HG03108 (cell line): ENCODE data around the gene ARHGDIB.

ENCODE experiments used
- ATAC-seq: cut with Tn5 transposase; IDR thresholded peaks from one replicate; pipeline ENCODE4 v1.9.1; 2021; ENCODE audit warnings: moderate library complexity; ENCODE audit not compliant: unreplicated experiment

Gene ARHGDIB

DNA sequence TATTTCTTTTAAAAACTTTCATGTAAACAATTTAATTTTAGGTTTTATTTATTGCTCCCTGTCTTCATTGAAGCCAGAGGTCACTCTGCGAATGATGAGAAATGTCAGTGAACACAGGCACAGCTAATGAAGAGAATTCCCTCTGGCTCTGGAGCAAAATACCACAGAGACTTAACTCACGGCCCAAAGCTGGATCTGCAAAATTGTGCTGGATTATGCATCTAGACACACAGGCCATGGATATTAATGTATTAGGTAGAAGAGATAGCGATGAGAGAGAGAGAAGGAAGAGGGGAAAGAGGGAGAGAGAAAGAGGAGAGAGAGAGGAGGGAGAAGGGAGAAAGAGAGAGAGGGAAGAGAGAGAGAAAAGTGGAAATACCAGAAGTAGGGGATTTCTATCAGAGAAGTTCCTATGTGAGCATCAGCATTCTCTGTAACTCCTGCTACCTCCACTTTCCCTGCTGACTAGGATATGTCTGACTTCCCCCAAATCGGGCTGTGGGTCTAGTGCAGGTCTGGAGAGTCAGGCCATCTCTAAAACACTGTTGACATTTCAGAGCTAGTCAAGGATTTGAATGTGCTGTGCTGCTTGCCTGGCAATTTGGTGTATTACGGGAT is 3.7 kb downstream of the ARHGDIB start:
- no peak for ATAC-seq

DNA sequence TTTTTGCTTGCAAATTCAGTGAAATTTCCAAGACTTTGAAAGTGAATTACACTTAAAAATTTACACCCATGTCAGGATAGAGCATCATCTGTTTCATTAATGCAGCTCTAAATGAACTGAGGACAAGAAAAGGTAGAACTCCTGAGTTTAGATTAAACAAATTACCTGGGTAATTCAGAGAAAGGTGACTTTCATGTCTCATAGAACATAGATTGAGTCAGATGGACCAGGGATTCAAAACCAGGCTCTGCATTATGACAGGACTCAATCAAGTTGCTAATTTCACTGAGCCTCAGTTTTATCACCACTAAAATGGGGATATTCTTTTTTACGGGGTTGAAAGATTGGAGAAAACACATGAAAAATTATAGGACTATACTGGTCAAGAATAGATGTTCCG is 4.5 kb downstream of the ARHGDIB start:
- no peak for ATAC-seq

DNA sequence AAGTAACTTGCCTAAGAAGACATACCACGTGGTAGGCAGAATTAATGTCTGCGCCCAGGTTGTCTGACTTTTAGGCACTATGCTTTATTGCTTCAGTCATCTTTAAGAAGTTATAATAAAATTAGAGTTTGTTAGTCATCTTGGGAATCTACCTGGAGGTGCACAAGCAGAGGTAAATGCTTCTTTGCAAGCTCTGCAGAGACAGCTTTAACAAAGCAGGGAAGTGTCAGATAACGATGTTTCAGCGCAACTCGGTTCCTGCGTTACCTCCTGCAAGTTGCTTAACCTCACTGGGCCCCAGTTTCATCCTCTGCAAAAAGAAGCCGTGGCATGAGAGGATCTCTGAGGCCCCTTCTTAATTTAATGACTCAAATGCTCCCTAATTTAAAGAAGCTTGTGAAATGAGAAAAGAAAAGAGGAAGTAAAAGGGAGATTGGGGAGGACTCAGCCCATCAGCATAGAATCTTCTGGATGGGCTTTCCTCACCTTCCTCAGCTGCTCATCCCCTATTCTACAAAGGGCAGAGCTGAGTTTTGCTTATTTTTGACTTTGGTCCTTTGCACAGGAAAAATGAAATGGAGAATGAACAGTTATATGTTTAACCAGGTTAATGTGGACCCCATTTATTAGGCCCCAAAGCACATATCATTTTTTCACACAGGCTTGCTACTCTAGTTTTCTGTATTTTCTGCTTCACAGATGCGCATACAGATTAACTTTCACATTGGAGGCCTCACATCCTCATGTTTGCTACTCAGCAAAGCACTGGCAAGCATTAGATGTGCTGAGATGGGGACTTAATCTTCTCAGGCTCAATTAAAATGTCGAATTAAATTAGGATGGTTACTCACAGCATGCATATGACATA is 5.1 kb downstream of the ARHGDIB start:
- peak; percentile 29 for ATAC-seq

DNA sequence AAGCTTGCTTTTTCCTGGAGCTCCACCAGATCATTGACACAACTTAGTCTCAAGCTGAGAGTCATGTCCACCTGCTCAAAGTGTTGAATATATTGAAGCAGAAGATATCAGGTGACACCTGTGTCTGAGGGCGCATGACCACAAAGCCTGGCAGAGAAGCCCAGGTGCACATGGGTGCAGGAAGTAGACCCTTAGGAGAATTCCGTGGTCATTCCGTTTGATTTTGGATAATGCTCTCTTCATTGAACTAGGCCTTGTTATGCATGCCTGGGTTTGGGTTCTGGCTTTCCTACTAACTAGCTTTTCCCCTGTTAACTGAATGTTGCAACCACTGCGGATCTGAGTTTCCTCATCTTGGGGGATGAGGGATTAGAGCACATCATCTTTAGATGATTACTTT is 7.1 kb downstream of the ARHGDIB start:
- ATAC-seq, result no peak

DNA sequence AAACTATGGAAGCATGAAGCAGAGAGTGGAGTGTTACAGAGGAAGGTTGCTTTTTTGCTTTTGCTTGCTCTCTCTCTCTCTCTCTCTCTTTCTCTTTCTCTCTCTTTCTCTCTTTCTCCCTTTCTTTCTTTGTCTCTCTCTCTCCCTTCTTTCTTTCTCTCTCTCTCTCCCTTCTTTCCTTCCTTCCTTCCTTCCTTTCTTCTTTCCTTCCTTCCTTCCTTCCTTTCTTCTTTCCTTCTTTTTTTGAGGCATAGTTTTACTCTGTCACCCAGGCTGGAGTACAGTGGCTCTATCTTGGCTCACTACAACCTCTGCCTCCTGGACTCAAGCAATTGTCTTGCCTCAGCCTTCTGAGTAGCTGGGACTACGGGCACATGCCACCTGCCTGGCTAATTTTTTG is 7.6 kb downstream of the ARHGDIB start:
- ATAC-seq, result no peak

DNA sequence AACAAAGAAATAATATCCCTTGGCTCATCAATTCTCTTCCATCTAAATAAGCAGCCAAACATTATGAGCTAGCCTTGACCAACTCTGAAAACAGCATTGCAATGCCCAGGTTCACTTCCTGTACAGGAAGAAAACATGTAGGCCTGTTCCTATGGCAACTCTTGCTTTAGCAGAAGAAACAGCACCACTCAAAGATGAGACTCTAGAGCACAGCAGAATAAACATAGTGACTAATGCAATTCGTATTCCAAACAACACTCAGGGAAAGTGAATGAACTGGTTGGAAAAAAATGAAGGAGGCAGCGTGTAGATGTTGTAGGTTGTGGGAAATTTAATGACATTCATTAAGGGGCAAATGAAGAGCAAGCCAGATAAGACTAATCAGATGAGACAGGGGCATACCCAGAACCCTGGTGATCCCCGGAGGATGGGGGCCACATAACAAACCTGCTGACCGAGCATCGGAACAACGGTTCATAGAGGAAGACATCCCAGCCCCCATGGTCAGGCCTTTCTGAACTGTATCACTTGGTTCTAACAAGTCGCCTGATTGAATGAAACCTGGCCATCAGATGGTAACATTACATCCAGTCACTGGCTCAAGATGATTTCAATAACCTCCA is 9.0 kb downstream of the ARHGDIB start:
- ATAC-seq, result peak; percentile 55

DNA sequence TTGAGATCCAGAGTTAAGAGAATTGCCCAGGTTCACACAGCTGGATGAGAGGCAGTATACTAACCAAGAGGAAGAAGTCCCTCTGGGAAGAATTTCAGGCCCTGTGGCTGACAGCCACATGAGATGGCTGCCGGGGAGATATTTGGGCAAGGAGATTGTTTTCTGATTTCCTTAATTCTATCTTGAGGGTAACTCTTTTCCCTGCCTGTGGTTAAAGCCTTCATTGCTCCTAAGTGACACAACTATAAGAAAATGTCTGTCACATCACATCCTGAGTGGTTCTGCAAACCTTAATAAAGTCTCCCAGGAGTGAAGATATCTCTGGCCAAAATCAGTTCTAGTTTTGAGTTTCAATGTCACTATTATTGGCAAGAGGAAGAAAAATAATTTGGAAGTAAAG is 9.6 kb downstream of the ARHGDIB start:
- no peak for ATAC-seq

DNA sequence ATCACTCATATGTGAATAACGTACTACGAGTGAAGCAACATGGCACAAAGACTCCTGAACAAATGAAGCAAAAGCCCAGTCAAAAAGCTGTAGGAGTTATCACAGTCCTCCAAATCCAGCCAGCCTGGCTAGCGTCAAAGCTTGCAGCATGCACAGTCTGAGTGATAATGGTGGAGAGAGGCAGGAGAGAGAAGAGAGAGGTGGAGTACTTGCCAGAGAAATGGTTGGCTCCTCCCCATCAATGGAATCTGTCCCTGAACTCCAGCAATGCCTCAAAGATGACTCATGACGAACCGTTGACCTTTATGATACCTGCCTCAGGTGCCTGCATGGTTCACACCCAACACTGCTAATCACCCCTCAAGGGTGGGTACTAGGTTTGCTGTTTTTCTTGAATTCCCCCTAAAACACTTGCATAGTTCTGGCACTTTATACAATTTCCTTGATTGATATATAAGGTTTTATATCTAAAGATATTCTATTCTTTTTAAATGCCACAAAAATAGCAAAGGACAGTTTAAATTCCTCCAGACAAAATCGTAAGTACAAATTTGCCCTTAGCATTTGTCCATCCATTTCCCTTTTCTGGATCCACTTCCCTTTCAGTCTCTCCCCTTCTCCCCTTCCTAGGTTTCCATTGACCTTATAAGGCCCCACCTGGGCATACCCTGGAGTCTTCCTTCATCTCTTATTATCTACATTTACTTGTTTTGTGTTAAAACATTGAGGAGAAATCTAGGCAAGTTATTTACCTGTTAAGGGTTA is 10.2 kb downstream of the ARHGDIB start:
- no peak for ATAC-seq

DNA sequence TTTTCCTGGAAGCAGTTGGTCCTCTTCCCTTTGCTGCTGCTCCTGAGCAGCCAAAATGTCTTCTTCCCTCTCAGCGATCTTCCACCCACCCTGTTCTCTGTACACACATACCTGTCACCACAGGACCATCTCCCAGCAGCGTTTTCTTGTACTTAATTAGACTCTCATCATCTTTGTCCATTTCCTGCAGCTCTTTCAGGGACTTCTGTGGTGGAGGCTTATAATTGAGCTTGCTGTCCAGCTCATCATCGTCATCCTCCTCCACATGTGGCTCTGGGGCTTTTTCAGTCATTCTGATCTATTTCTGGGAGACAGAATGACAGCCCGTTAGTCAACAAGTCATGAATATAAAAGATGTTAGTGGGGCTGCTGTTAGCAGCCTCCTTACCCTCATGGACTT is 11.0 kb downstream of the ARHGDIB start:
- no peak for ATAC-seq

DNA sequence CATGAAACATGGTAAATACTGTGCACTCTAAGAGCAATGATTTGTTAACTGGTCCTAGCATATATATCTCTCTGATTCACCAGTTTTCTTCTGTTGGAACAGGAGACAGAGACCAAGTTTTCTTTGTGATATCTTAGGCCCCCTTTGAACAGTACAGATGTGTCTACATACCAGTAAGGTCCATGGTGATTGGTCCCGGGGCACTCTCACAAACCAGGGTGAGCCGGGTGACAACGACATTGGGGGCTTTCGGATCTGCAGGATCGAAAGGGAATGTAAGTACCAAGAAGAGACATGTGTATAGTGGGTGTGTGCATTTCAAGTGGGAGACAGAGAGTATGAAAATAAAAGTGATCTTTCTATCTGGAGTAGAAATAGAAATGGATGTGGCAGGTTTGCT is 11.8 kb downstream of the ARHGDIB start:
- no peak for ATAC-seq

DNA sequence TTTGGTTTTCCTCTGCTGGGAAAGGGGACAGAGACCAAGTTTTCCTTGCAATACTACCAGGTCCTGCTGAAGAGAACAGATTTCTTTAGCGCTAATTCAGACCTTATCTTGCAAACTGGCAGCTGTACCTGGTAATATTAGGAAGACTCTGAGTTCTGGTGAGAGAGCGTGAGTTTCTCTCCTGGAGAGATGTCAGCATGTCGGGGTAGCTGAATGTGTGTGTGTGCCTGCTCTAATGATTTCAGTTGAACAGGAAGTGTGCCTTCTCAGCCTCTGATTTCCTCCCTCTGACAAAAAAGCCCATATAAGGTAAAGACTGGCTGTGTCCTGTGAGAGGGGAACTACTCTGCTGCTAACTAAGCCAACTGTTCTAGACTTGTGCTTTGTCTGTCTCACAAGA is 12.7 kb downstream of the ARHGDIB start:
- peak; percentile 90 for ATAC-seq

DNA sequence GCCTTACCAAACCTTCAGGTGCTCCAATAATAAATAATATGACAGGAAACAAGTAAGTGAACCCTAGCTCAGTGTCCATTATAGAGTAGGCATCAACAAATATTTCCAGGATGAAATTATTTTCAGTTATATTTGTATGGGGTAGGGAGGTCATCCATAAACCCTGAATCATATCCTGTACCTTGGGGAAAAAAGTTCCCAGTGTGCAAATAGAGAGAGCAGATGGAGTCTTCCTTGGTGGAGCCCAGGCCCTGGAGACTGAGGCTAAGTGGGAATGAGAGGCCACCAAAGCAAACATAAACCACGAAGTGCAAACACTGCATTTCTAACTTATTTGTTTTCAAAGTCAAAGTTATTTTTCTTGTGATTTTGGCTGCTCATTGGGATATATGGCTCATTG is 14.5 kb downstream of the ARHGDIB start:
- ATAC-seq, result no peak

DNA sequence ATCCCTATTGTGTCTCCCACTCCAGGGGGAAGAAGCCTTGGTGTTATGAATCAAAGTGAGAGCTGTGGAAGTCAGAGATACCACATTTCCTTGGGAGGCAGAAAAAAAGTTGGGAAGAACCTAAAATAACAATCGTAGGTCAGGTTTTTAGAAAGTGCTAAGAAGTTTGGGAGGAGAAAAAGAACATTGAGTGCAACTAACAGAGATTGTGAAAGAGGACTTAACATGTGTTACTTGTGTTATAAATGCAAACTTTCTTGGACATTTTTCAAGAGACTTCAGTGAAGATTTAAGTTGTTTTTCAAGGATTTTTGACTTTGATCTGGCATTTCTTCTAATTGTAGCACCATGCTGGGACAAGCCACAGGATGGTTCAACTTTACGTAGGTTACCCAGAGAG is 15.2 kb downstream of the ARHGDIB start:
- no peak for ATAC-seq

DNA sequence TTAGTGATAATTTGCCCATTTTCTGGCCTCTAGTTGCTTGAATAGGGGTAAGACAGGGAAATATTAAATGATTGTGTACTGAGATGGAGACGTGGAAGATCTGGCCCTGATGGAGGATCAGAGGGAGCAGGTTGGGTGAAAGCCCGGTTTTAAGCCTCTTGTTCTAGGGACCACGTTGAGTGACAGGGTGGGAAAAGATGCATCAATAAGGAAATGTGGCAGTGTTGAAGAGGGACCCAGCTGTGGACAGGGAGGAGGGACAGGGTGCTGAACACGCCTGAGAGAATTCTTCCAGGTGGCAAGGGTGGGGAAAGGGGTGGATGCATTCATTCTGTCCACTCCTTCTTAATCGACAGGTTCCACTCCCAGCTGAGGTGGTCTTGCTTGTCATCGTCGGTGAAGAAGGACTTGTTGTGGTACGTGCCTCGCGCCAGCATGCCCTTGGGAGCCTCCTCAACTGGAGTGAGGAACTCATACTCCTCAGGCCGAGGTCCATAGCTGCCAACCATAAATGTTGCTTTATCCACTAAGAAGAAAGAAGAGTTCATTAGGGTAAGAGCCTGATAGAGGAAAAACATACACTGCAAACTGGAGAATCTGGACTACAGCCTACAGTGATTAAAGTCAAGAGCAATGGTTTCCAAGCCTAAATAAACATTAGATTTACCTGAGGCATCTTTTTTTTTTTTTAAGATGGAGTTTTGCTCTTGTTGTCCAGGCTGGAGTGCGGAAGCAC is 19.0 kb downstream of the ARHGDIB start:
- no peak for ATAC-seq

DNA sequence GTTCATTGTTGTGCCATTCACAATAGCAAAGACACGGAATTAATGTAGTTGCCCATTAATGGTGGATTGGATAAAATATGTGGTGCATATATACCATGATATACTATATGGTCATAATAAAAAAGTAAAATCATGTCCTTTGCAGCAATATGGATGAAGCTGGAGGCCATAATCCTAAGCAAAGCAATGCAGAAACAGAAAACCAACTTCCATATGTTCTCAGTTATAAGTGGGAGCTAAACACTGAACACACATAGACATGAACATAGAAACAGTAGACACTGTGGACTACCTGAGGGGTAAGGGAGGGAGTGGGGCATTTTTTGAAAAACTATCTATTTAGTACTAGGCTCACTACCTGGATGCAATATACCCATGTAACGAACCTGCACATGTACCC is 20.0 kb downstream of the ARHGDIB start:
- no peak for ATAC-seq

DNA sequence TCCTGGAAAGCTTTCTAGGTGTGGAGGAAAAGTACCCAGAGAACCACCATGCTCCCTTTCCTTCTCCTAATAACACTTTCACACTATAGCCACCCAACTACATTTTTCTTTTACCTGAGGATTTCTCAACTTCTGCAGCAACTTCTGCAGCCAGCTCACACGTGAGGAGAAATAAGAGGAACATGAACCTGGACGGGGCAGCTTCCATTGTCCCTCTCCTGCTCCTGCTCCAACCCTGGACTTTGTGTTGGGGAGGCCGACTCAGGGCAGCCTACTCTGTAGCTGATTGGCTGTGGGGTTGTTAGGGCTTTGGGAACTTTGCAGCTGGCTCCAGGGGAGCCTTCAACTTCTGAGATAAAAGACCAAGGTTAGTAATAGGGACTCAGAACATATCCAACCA is 23.1 kb downstream of the ARHGDIB start, which contains the start of gene ERP27:
TSS of gene ERP27 (minus strand) at position 237 of the 400 bp plus-strand sequence. CDS start at position 208, 29 bp downstream.
- no peak for ATAC-seq

DNA sequence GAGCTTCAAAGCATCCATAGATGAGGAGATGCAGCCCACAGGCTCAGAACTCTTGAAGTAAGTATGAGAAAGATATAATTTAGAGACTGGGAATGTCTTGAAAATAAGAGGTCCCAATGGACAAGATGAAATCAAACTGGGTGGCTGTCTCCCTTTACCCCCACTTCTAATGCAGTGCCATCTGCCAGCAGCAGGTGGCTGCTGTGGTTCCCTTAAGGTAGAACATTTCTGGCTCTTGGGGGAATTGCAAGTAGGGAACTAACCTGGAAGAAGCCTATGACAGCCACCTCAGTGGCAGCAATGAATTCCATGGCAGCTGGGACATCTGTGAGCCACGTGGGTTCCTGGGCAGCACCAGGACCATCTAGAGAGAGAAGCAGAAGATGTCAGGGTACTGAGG is 23.7 kb downstream of the ARHGDIB start:
- no peak for ATAC-seq

DNA sequence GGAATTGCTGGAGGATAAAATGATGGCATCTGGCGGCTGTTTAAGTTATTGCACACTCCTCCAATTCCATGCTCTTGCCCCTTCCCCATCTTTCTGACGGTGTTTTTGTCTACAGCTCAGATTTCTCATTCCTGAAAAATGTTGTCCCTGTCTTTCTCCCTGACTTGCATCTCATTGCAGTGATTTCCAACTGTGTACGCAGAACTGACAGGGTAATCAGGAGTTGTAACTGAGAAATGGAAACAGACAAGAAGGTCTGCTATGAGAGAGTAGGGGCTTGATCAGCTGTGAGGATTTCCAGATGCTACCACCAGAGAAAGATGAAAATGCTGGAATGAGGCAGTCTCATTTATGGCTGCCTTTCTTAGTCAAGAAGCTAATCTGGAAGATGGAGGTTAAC is 24.4 kb downstream of the ARHGDIB start:
- ATAC-seq, result no peak

DNA sequence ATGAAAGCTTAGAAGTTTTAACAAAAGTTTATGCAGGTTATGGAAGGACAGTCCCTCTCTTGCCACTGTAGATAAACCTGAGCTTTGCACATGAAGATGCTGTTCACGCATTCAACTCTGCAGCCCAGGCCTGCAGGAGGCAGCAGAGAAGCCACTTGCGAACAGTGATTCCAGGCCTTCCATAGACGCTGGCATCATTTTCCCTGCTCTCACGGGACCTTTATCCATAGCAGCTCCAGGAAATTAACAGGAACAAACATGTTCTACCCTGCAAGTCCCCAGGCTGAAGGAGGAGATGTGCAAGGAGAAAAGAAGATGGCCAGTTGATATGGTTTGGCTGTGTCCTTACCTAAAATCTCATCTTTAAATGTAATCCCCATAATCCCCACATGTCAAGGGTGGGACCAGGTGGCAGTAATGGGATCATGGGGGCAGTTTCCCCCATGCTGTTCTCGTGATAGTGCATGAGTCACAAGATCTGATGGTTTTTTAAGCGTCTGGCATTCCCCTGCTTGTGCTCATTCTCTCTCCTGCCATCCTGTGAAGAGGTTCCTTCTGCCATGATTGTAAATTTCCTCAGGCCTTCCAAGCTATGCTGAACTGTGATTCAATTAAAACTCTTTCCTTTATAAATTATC is 25.1 kb downstream of the ARHGDIB start:
- no peak for ATAC-seq

DNA sequence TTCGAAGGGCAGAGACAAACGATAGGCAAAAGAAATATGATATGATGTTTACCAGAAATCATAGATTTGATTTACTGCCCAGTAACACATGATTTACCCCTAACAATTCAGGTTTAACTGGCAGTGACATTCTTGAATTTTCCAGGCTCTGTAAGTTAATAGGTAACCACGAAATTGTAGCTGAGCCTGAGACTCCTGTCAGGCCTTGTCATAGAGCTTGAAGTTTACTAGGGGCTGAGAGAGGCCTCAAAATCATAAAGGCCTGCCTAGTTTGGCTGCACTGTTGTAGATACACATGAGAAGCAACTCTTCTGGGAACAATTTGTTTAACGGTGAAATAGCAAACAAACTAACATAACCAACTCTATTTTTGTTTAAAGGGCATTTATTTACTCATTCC is 26.4 kb downstream of the ARHGDIB start:
- no peak for ATAC-seq
